ENCODE measurements around the gene PRSS33.

DNA sequence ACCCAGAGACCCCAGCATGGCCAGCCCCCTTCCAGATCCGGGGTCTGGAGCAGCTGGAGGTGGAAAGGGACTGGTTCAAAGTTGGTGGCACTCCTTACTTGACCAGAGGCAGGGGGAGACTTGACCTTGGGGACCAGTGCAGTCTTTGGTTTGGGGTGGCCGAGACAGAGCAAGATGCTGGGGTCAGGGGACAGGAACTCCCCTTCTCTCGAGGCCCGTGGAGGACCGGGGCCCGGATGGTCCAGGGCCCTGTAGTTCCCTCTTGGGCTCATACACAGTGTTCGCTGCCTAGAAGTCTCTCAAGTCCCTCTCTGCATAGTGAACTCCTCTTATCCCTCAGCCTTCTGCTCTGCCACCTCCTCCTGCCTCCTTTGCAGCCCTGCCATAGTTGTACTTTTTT is 601 bp upstream of the PRSS33 start:
- TF ChIP-seq ZNF274 (IDR thresholded peaks at IDR 0.05; ENCODE audit: low read depth, low read length), result no peak
- no peak for TF ChIP-seq SUZ12 (IDR thresholded peaks at IDR 0.05; ENCODE audit: extremely low read depth, insufficient read depth, insufficient read length)
- TF ChIP-seq YY1 (IDR thresholded peaks at IDR 0.05; ENCODE audit: insufficient read depth, insufficient read length), result no peak

All from NT2/D1 (cell line).